Activated T-helper 1 cell treated with Interleukin-2 at 50 U/mL for 16 hours (primary cell): ENCODE data around the gene FHIT.

Experiments used
- DNase-seq: peaks from one replicate; pipeline ENCODE4 v3.0.0-alpha.2; 2020; ENCODE audit warnings: low read depth

FHIT gene

DNA sequence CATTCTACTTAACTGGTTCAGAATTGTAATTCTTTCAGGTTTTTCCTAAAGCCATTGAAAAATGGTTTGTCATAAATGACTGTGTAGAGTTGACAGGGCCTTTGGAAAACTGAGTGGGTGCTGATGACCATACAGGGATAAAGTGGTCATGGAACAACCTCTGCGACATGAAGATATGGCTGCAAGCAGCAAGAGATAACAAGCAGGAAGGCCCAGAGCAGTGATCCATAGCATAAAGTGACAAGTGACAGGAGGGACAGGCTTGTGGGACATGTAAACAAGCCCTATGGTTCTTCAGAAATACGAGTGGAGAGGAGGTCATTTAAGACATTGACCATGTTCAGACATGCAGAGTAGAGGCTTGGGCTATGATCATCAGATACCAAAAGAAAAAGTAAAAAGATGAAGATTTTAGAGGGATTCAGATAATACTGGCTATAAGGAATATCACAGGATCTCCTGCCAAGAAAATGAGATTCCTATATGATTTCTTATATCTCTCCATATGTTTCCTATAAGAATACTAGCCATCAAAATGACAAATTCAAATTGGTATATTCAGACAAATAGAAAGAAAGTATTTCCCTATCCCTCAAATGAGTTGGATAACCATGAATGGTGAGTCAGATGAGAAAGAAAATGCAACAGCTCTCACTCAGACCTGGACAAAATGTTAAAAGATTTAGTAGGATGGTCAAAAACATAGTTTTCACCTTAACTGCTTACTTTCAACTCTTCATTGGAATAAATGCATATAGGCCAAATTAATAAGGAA, 1373.8 kb downstream of the FHIT start:
- DNase-seq: no peak

- no peak for DNase-seq
Measured at GRCh38 chr3:59876533-59877062, 1374.7 kb downstream of the FHIT start.

DNA sequence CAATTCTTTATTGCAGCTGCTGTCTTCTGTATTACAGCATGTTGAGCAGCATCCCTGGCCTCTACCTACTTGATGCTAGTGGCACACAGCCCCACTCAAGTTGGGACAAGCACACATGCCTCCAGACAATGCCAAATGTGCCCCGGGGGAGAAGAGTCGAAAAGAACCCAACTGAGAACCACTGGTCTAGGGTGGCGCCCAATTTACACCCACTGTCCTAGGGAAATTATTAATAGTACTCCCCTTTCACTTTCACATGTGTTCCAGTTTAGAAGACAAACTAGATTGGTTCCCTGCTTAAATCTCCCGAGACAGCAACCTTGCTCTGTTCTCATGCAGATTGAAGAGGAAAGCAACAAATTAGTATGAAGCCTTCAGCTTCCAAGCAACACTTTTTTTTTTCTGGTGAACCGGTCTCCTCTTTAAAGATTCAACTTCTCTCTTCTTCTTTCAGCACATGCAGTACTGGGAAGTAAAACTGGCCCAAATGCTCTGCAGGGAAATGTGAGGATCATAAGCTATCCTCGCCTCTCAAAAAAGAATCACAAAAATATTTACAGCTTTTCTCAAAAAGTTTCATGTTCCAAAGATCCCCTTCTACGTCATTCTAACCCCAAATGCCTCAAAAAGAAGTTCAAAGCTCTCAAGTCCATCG, 1377.5 kb downstream of the FHIT start:
- no peak for DNase-seq

GRCh38 chr3:59872128-59872527, 1379.1 kb downstream of the FHIT start:
- DNase-seq: no peak

- DNase-seq: no peak
Measured at GRCh38 chr3:59867185-59868002, 1383.9 kb downstream of the FHIT start.

DNA sequence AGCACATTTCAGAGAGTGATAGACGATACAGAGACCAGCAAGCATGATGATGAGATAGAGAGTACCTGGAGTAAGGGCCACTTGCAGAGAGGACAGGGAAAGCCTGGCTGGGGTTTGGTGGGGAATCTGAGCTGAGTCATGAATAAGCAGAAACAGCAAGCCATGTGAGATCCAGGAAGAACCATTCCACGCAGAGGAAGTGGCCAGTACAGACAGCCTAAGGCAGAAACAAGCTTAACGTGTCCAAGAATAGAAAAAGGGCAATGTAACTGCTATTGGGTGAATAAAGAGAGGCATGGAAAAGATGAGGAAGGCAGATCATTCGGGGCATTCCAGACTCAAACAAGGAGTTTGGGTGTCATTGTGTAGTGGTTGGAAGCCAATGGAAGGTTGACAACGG, 1385.2 kb downstream of the FHIT start:
- no peak for DNase-seq

DNA sequence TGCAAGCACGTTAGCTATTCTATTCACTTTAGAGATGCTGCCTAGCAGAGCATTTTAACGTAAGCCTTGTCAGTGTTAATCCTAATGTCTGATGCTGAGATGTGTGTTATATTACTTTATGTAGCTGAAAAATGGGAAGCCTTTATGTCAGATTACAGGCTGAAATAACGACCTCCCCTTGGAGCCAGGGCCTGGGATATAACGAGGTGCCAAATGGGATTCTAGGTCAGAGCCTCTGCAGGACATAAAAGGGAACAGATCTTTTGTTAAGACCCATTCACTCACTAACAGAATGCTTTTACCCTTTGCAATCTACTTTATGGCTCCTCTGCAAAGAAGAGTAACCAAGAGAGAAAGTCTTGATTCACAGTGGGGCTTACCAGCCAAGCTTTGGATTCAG, 1385.9 kb downstream of the FHIT start:
- DNase-seq: no peak

DNA sequence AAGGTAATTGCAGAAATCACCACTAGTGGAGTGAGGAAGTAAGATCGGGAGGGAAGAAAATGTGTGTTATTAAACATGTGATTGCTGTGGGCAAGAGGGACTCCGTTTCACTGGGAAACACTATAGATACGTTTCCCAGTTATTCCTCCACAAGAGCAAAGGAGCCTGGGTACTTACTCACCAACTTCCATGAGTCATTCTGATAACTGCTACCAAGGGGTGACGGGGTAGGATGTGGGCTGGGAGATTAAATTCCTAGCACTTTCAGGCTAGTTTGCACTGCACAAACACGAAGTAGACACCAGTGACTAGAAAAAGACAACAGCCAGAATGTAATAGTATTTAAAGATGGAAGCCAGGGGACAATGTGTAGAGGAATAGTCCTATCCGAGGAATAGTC, 1388.6 kb downstream of the FHIT start:
- no peak for DNase-seq

DNA sequence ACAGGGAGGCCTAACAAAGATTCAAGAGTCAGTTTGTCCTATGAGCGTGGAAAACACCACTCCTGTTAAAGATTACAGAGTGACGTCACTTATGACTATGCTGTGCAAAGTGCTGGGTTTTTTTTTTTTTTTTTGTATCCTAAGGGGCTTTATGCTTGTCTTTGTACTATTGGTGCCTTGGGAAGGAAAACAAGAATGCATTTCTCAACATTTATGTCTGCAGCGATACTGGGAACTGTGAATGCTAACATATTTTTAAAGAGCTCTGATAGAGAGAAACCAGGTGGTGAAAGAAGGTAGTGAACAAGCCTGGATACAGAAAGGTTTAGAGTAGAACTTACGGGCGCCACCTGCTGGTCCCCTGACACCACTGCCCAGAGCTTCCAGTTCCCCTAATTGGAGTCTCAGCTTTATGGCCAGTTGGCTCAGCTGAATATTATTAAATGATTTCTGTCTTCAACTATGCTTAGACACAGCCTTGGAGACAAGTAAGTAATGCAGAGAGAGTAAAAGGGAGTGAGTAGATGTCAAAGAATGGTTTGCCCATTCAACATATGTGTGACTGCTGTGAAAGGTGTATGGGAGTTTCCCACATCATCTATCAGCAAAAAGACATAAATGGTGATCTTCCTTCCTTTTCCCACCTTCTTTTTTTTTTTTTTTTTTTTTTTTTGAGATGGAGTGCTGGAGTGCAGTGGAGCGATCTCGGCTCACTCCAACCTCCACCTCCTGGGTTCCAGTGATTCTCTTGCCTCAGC, 1393.5 kb downstream of the FHIT start:
- DNase-seq: peak; percentile 44

GRCh38 chr3:59856934-59857460, 1394.3 kb downstream of the FHIT start:
- DNase-seq: no peak

- DNase-seq: no peak
Measured at GRCh38 chr3:59854061-59854709, 1397.1 kb downstream of the FHIT start.

DNA sequence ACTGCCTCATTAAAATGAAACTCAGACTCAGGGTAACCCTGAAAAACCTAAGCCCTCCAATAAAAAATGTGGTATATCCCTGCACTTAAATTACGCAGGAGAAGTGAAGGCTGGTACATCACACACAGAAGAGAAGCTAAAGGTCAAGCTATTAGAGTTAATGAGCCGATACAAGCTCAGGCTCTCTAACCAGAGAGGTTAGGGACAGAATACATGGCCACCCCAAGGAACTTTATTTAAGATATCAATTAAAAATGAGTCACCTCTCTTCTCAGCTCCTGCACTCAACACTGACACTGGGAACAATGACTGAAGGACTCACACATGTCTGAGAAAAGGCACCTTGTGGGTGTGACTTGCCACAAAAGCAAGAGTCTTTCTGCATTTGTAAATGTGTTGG, 1400.8 kb downstream of the FHIT start:
- no peak for DNase-seq

- DNase-seq: no peak
Measured at GRCh38 chr3:59845386-59845785, 1405.9 kb downstream of the FHIT start.

DNA sequence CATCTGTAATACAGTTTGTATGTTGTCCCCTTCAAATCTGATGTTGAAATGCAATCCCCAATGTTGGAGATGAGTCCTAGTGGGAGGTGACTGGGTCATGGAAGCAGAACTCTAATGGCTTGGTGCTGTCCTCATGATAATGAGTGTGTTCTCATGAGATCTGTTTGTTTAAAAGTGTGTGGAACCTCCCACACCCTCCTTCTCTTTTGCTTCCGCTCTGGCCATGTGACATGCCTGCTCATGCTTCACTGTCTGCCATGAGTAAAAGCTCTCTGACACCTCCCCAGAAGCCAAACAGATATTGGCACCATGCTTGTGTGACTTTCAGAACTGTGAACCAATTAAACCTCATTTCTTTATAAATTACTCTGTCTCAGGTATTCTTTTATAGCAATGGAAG, 1407.4 kb downstream of the FHIT start:
- no peak for DNase-seq

- no peak for DNase-seq
Measured at GRCh38 chr3:59839810-59840515, 1411.3 kb downstream of the FHIT start.

DNA sequence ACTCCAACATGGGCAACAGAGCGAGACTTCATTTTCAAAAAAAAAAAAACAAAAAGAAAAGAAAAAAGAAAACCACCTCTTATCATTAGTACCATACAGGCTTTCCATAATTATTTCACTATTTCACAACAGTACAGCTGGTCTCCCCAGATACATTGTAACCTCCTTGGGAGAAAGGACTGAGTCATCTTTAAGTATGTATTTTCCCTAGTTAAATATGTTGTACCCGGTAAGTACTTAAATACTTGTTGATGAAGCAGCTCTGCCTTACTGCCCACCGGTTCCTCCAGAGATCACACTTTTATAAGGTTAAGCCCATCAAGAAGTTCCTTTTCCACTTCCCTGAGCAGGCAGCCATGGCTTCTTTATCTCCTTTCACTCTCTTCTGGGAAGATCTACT, 1412.0 kb downstream of the FHIT start:
- DNase-seq: no peak

DNA sequence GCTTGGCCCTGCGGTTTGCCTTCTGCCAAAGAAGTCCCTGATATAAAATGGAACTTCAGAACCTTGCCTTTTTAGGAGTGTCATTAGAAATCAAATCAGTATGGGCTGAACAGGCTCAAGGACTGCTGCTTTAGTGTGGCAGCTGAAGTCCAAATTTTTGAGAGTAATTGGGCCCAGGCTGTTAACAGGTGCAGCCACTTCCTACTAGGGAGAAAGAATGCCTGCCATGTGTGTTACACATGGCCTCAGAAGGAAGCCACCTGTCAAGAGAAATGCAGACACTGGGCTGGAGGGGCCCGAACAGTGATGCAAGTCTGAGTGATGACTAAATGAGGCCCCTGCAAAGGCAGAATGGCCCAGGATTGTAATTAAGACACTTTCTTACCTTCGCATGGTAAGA, 1414.7 kb downstream of the FHIT start:
- no peak for DNase-seq

GRCh38 chr3:59832702-59833101, 1418.5 kb downstream of the FHIT start:
- no peak for DNase-seq

DNA sequence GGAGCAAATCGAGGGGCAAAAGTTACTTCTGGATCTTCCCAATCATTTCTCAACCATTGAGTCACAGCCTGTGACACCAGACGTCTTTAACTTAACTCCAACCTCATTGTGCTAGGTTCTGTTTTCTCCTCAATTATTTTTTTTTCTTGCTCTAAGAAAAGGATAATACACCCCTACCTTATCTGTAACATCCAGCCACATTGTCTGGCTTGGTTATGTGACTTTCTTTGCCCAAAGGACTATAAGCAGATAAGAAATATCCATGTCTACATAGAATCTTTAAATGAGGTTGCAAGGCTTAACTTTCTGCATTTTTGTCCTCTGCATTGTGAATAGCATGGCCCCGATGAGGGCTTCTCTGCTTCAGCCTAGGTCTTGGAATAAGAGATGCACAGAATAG, 1419.0 kb downstream of the FHIT start:
- DNase-seq: no peak

GRCh38 chr3:59831394-59831793, 1419.9 kb downstream of the FHIT start:
- no peak for DNase-seq

- DNase-seq: no peak
Measured at GRCh38 chr3:59829527-59829926, 1421.7 kb downstream of the FHIT start.
